8988T (cell line): Measurements from ENCODE around the gene MARCHF4.

Experiments
- DNase-seq: peaks from one replicate; pipeline ENCODE4 v3.0.0; 2011

The MARCHF4 gene, protein sequence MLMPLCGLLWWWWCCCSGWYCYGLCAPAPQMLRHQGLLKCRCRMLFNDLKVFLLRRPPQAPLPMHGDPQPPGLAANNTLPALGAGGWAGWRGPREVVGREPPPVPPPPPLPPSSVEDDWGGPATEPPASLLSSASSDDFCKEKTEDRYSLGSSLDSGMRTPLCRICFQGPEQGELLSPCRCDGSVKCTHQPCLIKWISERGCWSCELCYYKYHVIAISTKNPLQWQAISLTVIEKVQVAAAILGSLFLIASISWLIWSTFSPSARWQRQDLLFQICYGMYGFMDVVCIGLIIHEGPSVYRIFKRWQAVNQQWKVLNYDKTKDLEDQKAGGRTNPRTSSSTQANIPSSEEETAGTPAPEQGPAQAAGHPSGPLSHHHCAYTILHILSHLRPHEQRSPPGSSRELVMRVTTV

DNA sequence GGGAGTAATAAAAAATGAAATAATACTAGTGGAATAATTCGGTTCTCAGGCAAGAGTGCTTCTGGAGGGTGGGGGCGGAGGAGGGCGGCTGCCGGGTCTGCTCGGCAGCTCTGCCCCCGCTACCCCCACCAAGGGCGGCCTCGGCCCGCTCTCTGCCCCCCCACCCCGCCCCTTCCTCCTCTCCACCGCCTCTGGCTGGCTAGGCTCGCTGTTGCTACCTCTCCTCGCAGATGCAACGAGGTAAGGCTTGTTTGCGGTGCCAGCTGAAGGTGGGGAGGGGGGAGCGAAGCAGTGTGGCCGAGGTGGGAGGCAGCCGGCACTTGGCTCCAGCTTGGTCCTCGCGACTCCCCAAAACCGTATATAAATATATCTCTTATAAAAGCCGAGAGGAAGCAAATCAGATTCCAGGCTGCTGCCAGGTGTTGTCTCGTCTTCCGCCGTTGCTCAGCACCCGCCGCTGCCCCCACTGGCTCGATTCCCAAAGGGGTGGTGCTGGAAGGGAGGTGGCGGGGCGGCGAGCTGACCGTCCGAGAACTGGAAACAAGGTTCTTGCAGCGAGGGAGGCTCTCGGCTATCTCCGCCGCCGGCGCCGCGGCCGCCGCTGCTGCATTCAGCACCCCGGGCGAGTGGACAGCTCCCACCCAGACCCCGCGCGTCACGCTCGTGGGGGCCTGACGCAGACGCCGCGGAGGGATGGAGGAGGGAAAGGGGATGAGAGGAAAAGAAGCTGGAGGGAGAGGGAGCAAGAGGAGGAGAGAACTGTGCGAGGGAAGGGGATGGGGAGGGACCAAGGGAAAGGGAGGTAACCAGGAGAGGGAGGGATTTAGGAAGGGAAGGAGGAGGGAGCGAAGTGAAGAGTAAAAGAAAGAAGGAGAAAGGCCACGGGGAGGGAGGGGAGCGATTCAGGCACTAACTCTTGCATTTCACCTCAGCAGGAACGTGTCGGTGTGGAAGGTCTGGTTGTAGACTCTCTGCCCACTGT lies at the start of gene MARCHF4:
Gene MARCHF4, minus strand, starts transcription at position 763 of the 982 bp plus-strand sequence. CDS start 2,223 bp downstream, outside the sequence.
- peak; percentile 62 for DNase-seq

DNA sequence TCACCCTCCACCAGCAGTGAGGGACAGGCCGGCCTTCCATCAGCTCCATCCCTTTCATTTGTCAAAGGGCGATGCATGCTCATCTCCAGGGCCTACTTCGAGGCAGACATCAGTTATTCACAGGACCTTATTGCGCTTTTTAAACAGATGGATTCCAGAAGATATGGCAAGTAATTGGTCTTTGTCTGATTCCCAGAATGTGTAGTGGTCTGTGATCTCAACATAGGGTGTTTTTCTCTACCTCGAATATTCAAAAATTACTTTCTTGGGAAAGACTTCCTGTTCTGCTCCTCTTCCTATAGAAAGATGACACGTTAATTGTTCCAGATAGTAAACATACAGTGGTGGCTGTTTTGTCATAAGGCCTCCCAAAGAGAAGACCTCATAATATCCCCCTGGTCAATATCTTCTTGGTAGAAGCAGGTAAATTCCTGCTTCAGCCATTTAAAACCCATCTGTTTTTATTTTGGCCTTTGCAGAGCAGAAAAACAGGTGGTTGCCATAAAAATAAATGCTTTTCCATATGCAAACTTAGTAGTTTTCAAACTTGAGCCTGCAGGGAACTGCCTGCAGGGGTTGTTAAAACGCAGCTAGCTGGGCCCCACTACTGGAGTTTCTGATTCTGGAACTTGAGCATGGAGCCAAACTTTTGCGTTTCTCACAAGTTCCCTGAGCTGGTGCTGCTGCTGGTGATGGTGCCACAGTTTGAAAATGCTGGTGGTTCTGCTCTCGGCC lies 48.3 kb upstream of the MARCHF4 start:
- DNase-seq = no peak

- DNase-seq = no peak
Observed at GRCh38 chr2:216418981-216419380, 46.7 kb upstream of the MARCHF4 start.

GRCh38 chr2:216416571-216417307 lies 44.5 kb upstream of the MARCHF4 start:
- no peak for DNase-seq

GRCh38 chr2:216415541-216415940 lies 43.3 kb upstream of the MARCHF4 start:
- DNase-seq = no peak

GRCh38 chr2:216414772-216415319 lies 42.6 kb upstream of the MARCHF4 start:
- DNase-seq = no peak

DNA sequence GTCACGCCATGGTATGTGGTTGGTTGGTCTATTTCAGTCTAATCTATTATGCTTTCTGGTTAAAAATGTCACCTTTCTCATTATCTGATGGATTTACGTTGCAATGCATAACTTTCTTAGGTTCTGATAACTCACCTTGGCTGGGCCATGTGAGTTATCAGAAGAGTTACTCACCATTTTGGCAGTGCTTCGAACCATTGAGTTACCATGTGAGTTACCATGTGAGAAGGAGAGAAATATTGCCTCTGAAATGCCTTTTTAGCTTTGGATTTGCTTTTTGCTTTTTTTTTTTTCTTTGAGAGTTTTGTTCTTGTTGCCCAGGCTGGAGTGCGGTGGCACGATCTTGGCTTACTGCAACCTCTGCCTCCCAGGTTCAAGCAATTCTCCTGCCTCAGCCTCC lies 41.6 kb upstream of the MARCHF4 start:
- DNase-seq = no peak

GRCh38 chr2:216412022-216412999 lies 40.0 kb upstream of the MARCHF4 start, which contains the start of gene SMARCAL1:
SMARCAL1 (plus strand) TSS chr2:216412484; CDS start chr2:216414705, 2,221 bp downstream.
- DNase-seq = peak; percentile 63

GRCh38 chr2:216410550-216410949 lies 38.3 kb upstream of the MARCHF4 start:
- no peak for DNase-seq

- DNase-seq = no peak
Observed at GRCh38 chr2:216408426-216409290, 36.4 kb upstream of the MARCHF4 start.

DNA sequence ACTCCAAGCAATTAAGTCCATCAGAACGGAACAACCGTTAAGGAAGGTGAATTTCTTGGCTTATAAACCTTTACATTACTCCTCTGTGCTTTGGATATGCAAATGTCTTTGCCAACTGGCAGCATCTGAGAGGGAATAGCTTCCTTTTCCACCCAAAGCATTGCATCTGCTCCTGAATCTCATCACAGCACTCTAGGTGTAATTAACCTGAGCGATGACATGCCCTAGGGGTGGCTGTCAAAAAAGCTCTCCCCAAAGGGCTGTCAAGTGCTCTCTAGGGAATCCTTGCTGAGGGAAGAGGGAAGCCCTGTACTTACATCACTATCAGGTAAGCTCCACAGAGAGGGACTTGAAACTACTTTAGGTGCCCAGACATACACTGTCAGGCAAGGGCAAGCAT lies 34.5 kb upstream of the MARCHF4 start:
- DNase-seq = no peak

DNA sequence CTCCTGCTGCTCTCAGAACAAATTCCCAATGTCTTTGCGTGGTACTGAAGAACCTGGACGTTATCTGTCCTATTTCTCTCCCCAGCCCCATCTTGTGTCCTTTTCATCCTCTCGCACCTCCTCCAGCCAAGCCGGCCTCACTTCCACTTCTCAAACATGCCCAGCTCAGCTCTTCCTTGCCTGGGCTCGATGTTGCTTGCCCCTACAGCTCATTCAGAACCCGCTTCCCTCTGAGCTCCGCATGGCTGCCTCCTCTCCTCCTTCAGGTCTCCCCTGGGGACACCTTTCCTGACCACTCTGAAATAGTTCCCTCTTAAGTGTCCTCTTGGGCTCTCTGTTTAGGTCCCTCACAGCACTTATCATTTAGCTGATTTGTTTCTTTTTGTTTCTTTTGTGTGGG lies 33.3 kb upstream of the MARCHF4 start:
- no peak for DNase-seq

GRCh38 chr2:216404010-216404618 lies 31.8 kb upstream of the MARCHF4 start:
- DNase-seq = no peak

GRCh38 chr2:216402751-216403150 lies 30.5 kb upstream of the MARCHF4 start:
- DNase-seq = no peak

DNA sequence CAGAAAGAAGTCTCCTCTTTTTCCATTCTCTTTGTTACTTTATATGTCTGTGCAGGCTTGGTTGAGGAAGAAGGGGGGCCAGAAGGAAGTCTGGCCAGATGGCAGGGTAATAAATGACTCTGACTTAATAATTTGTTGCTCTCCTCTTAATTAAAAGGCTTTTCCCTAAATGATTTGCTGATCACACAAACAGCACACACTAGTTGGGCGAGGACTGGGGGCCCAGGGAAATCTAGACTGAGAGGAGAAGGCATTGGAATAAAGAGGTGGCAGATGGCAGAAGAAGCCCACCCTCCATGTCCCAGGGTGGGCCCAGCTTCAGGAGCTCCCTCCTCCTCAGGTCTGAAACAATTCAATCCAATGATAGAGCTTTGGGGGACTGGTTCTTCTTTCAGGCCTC lies 27.3 kb upstream of the MARCHF4 start:
- no peak for DNase-seq

- DNase-seq = no peak
Observed at GRCh38 chr2:216394881-216395280, 22.6 kb upstream of the MARCHF4 start.

GRCh38 chr2:216392945-216393840 lies 20.9 kb upstream of the MARCHF4 start:
- DNase-seq = no peak

- DNase-seq = no peak
Observed at GRCh38 chr2:216392018-216392562, 19.8 kb upstream of the MARCHF4 start.
